NB4 (cell line): ENCODE measurements around the gene HLCS.

ENCODE experiments used
- POLR2A ChIP-seq: IDR thresholded peaks from 2 replicates; pipeline ENCODE4 v1.6.1; 2011; ENCODE audit warnings: mild to moderate bottlenecking; ENCODE audit not compliant: insufficient read length; ENCODE audit errors: extremely low read depth
- TF ChIP-seq, protein P1 (sequence below): IDR thresholded peaks from one replicate; pipeline ENCODE4 v1.5.1; 2012; ENCODE audit warnings: low read depth, low read length
- TF ChIP-seq, protein P2 (sequence below): IDR thresholded peaks from 2 replicates; pipeline ENCODE4 v1.6.1; 2011; ENCODE audit warnings: low read depth, low read length

DNA sequence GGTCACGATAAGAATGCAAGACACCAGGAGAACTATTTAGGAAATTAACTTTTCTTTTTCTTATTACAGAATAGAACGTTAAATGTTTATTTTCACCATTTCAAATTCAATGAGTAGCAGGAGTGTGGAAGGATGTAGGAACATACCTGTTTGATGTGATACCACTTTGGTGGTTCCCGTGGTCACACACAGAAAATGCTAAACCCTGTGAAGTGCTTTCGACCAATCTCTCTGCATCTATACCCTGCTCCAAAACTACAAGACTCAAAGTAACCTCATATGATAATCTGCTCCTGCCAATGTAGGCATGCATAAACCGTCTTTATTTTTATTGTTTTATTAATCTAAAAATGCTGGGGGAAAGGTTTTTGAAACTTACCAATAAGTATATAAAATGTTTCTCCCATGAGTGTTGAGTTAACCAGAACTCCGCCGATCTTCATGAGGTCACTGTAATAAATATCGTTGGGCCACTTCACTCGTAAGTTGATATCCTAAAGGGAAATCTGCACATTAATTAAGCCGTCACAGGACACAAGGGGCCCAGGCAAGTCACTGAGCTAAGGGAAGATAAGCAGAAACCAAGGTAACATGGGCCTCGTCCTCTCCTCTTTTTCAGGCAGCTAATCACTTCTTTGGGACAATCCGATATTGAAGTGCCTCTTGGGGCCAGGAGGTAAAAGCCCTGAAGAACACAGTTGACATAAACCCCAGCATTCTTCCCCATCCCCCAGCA is 207.0 kb downstream of the HLCS start:
- TF ChIP-seq, protein P1, sequence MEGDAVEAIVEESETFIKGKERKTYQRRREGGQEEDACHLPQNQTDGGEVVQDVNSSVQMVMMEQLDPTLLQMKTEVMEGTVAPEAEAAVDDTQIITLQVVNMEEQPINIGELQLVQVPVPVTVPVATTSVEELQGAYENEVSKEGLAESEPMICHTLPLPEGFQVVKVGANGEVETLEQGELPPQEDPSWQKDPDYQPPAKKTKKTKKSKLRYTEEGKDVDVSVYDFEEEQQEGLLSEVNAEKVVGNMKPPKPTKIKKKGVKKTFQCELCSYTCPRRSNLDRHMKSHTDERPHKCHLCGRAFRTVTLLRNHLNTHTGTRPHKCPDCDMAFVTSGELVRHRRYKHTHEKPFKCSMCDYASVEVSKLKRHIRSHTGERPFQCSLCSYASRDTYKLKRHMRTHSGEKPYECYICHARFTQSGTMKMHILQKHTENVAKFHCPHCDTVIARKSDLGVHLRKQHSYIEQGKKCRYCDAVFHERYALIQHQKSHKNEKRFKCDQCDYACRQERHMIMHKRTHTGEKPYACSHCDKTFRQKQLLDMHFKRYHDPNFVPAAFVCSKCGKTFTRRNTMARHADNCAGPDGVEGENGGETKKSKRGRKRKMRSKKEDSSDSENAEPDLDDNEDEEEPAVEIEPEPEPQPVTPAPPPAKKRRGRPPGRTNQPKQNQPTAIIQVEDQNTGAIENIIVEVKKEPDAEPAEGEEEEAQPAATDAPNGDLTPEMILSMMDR, result no peak
- no peak for TF ChIP-seq POLR2A
- TF ChIP-seq, protein P2, sequence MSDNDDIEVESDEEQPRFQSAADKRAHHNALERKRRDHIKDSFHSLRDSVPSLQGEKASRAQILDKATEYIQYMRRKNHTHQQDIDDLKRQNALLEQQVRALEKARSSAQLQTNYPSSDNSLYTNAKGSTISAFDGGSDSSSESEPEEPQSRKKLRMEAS, result no peak
